Measurements from ENCODE around the gene TMEM254.

DNA sequence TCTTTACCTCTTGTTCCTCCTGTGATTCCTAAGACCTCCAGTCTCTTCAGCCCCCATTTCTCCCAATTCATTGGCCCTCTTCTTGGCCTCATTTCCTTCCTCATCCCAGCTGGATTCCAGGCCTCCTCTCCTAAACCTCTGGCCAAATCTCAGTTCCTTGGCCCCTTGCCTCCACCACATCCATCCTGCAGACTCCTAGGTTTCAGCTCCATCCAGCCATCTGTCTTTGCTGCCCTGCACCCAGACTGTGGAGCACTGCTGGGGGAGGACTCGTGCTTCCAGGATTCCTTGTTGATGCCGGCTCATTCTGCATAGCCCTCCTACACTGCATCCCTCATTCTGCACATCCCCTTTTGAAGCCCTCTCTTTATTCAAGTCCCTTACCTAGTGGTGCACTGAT is 60.8 kb downstream of the TMEM254 start:
- TF ChIP-seq, protein P1, sequence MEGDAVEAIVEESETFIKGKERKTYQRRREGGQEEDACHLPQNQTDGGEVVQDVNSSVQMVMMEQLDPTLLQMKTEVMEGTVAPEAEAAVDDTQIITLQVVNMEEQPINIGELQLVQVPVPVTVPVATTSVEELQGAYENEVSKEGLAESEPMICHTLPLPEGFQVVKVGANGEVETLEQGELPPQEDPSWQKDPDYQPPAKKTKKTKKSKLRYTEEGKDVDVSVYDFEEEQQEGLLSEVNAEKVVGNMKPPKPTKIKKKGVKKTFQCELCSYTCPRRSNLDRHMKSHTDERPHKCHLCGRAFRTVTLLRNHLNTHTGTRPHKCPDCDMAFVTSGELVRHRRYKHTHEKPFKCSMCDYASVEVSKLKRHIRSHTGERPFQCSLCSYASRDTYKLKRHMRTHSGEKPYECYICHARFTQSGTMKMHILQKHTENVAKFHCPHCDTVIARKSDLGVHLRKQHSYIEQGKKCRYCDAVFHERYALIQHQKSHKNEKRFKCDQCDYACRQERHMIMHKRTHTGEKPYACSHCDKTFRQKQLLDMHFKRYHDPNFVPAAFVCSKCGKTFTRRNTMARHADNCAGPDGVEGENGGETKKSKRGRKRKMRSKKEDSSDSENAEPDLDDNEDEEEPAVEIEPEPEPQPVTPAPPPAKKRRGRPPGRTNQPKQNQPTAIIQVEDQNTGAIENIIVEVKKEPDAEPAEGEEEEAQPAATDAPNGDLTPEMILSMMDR (IDR thresholded peaks at IDR 0.05), result no peak
- TF ChIP-seq POLR2A (IDR thresholded peaks at IDR 0.05), result no peak
